ENCODE measurements around the gene STRAP.
A peak's percentile ranks its signal among the peaks of the same experiment; 100 is the strongest.
"Not testable (repeated sequence)": the region's sequence is repeated elsewhere in the genome, so short reads cannot be mapped to it uniquely, and the experiment has no call there.

Gene STRAP

DNA sequence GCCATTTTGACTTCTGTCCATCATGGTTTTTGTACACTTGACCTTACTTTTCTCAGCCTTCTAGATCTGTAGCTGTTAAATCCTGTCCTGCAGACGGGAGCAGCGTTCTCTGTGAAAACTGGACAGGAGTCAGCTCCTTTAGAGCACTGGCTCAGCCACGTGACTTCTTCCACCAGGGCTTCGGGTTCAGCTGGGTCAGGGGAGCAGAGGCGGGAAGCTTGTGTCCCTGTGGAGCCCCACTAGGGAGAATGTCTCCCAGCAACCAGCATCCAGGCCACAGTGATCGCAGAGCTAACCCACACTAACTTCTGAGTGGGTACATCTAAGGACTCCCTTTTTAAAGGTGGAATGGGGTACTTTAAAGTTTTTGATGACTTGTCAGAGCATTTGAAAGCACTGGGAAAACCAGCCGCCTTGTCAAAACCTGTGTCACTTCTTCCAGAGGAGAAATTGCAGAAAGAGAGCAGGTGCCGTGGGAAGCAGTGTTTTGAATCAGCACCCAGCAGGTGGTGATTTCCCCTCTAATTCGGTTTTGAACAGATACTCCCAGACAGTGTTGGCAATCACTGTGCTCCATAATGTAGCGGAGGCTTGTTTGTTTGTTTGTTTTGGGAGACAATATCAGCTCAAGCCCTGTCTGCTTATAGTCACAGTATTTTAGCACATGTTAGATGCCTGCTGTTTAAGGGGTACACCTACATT is 46.8 kb downstream of the STRAP start:
- DNase-seq, result no peak

DNA sequence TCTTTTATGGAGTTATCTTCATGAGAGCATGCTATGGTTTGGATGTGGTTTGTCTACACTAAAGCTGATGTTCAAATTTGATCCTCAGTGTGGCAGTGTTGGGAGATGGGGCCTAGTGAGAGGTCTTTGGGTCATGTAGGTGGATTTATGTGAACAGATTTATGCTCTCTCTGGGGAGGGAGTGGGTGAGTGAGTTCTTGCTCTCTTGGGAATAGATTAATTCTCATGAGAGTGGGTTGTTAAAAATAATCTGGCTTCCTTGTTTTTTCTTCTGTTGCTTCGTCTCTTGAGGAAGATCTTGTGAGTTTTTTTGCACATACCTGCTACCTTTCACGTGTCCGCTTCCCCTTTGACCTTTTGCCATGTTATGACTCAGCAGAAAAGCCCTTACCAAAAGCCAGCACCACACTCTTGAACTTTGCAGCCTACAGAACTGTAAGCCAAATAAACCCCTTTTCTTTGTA is 49.4 kb downstream of the STRAP start:
- DNase-seq, result no peak

DNA sequence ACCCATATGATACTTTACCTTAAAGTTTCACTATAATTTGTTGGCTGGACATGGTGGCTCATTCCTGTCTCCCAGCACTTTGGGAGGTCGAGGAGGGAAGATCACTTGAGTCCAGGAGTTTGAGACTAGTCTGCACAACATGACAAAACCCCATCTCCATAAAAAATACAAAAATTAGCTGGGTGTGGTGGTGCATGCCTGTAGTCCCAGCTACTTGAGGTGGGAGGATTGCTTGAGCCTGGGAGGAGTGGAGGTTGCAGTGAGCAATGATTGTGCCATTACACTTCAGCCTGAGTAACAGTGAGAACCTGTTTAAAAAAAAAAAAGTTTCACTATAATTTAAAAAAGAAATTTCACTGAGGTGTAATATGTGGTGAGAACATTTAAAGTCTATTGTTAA is 50.1 kb downstream of the STRAP start:
- no peak for DNase-seq

DNA sequence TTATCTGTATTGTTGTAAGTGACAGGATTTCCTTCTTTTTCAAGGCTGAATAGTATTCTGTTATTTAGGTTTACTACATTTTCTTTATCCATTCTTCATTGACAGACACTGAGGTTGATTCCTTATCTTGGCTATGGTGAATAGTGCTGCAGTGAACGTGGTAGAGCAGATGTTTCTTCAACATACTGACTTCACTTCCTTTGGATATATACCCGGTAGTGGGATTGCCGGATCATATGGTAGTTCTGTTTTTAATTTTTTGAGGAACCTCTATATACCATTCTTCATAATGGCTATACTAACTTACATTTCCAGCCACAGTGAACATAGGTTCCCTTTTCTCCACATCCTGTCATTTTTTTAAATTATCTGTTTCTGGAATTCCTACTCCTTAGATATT is 50.8 kb downstream of the STRAP start:
- DNase-seq, result peak; percentile 35 to 58

- no peak for DNase-seq
These were observed 51.6 kb downstream of the STRAP start for GRCh38 chr12:15933751-15934150.

- no peak for DNase-seq
These were observed 54.6 kb downstream of the STRAP start for GRCh38 chr12:15936751-15937150.

DNA sequence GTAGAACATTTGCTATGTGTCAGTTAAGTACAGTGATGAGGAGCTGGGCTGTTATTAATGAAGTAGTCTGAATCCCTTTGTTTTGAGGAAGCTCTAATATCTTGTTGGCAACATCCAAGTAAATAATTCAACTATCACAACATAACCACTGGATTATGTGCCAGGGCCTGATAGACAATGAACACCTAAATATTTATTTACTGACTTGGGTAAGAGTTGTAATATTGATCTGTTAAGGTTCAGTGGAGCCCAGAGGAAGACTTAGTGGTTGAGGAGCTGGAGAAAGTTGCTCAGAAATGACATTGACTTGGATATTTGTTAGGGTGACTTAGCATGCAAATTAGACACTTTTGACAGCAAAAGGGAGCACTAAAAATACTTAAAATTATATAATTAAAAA is 55.7 kb downstream of the STRAP start:
- DNase-seq, result no peak

DNA sequence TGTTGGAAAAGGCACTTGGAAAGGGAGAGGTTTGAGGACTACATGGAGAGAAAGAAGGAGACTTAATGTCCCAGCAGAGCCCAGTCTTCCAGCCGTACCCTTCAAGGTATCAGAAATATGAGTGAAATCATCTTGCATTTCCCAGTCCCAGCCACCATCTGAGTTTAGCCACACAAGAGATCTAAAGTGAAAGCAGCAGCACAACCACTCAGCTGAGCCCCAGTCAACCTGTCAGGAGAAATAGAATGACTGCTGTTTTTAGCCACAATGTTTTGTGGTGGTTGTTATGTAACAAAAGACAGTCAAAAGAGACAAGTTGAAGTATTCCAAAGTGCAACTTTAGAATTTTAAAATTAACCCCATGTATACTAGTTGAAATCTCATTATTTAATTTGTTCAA is 56.9 kb downstream of the STRAP start:
- no peak for DNase-seq

DNA sequence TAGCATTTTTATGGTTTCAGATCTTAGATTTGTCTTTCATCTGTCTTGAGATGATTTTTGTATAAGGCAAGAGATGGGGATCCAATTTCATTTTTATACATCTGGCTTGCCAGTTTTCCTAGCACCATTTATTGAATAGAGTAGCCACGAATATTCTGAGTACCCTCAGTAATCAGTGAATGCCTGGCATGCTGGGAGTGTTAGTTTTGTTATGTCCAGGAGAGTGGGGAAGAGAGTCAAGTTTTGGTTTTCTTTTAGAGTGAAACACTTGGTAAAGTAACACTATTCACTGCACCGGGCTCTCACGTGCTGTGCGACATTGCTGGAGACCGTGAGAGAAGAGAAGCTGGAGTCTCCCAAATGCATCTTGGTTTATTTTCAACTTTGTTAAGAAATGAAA is 60.3 kb downstream of the STRAP start:
- no peak for DNase-seq

- not testable (repeated sequence) for DNase-seq
These were observed 61.3 kb downstream of the STRAP start for GRCh38 chr12:15943519-15943918.

DNA sequence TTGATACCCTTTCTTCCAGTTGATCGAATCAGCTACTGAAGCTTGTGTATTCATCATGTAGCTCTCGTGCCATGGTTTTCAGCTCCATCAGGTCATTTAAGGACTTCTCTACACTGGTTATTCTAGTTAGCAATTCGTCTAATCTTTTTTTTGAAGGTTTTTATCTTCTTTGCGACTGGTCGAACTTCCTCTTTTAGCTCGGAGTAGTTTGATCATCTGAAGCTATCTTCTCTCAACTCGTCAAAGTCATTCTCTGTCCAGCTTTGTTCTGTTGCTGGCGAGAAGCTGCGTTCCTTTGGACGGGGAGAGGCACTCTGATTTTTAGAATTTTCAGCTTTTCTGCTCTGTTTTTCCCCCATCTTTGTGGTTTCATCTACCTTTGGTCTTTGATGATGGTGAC is 66.3 kb downstream of the STRAP start:
- not testable (repeated sequence) for DNase-seq

All from inflammatory macrophage treated with lipopolysaccharide for 1 hour (primary cell).